ENCODE data around the gene RASSF8. TPM values are rescaled to one million over a fixed set of nuclear protein-coding genes. Genes with fewer than 3 reads are reported as not detected.

Gene RASSF8
- total RNA-seq, 4 donors from 2014 or later, result 56.8 to 81.0 (median 77.3) TPM

- Histone ChIP-seq H3K4me1 (peaks cover 25 to 60% (median 56%) of the 10 kb centered on the region in 4 donors), H3K4me3 (no peak overlapping the region), H3K27me3 (no peaks in the 10 kb centered on the region), H3K27ac (replicated peaks in 1 of 4) (peak overlapping the region; percentile 46 to 67 (median 60)), H3K9me3 (no peaks in the 10 kb centered on the region), H3K36me3 (no peaks in the 10 kb centered on the region)
- WGBS, result 37% methylated on average over 4 of the region's 4 CpGs
- no peak for DNase-seq (ENCODE audit: extremely low spot score)
- intact Hi-C loops (cut with DNase I), result loop anchor here (5.0 kb wide), 2 partner anchors 64 to 149 kb away; no protein-coding TSS in a partner anchor
- TF ChIP-seq EP300 (IDR thresholded peaks at IDR 0.05) (no peak), POLR2AphosphoS5 (IDR thresholded peaks at IDR 0.05) (no peak), POLR2A (IDR thresholded peaks at IDR 0.05; ENCODE audit: low read depth) (no peak), CTCF (IDR thresholded peaks at IDR 0.05) (no peak)
These were observed 4.5 kb downstream of the RASSF8 start for GRCh38 chr12:25962932-25963525.

- H3K4me1 ChIP-seq, result peaks cover 35 to 76% (median 73%) of the 10 kb centered on the region in 4 donors
- no peaks in the 10 kb centered on the region for H3K9me3 ChIP-seq
- no peak overlapping the region for H3K4me3 ChIP-seq
- intact Hi-C loops (cut with DNase I), result no loop called here
- H3K36me3 ChIP-seq, result no peaks in the 10 kb centered on the region
- H3K27me3 ChIP-seq, result no peaks in the 10 kb centered on the region
- WGBS, result 93% methylated on average over 1 of the region's 1 CpG
- no peak for DNase-seq (ENCODE audit: extremely low spot score)
- no peak overlapping the region for H3K27ac ChIP-seq (replicated peaks in 1 of 4)
- TF ChIP-seq EP300 (IDR thresholded peaks at IDR 0.05), result no peak
- TF ChIP-seq POLR2AphosphoS5 (IDR thresholded peaks at IDR 0.05), result no peak
- no peak for TF ChIP-seq CTCF (IDR thresholded peaks at IDR 0.05)
- no peak for TF ChIP-seq POLR2A (IDR thresholded peaks at IDR 0.05; ENCODE audit: low read depth)
These were observed 7.2 kb downstream of the RASSF8 start for GRCh38 chr12:25965682-25966081.

DNA sequence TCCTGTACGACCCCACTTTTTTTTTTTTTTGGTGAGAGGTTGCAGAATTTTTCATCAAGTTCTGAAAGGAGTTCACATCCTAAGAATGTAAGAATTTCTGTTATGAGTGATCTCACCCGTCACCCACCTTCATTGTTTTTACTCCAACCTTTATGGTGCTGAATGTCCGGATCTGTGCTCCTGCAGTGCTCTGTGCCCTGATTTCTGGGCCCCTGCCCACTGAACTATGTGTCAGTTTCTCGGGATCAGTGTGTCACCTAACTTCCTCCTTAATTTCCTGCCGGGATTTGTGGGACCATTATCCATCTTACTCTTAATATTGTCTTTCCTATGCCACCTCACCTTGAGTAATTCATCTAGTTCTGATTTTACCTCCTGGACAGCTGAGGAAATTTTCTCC lies 11.6 kb downstream of the RASSF8 start:
- Histone ChIP-seq H3K4me1 (peaks cover 43 to 81% (median 79%) of the 10 kb centered on the region in 4 donors), H3K36me3 (no peaks in the 10 kb centered on the region), H3K27ac (replicated peaks in 1 of 4) (no peak overlapping the region), H3K27me3 (no peaks in the 10 kb centered on the region), H3K9me3 (no peaks in the 10 kb centered on the region), H3K4me3 (no peak overlapping the region)
- intact Hi-C loops (cut with DNase I), result loop anchor here (5.0 kb wide), 1 partner anchor 42 kb away; no protein-coding TSS in a partner anchor
- DNase-seq (ENCODE audit: extremely low spot score), result no peak
- TF ChIP-seq EP300 (IDR thresholded peaks at IDR 0.05) (no peak), CTCF (IDR thresholded peaks at IDR 0.05) (no peak), POLR2AphosphoS5 (IDR thresholded peaks at IDR 0.05) (no peak), POLR2A (IDR thresholded peaks at IDR 0.05; ENCODE audit: low read depth) (no peak)
- 72% methylated on average over 5 of the region's 5 CpGs for WGBS

DNA sequence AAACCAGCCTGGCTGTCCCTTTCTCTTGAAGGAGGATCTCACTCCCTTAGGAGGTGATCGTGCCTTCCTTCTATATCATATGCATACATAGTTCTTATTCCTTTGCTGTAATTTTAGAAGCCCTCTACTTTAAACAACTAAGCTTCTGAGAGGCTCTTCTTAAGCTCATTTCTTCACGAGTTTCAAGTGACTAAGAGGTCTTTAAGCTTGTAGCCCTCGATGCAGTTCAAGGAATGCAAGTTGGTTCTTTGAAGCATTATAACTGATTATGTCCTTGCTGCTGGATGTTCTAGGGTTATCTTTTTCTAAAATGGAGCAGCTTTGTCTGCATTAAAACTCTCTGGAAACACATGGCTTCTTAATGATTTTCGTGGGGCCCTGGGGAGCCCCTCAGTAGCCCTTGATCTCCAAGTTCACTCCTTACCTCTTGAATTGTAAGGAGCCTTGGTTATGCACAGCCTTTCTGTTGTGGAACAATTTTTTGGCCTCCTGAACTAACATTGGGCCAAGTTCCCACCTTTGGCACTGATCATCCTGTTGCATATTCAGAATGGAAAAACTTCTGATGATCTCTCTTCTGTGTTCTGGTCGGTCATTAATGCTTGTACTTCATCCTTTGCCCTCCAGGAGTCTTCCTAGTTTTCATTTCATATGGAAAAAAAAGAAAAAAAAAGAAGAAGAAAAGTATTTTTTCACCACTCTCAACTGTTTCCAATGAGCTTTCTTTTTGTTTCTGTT lies 12.6 kb downstream of the RASSF8 start:
- Histone ChIP-seq H3K4me1 (peaks cover 46 to 91% (median 89%) of the 10 kb centered on the region in 4 donors), H3K27me3 (no peaks in the 10 kb centered on the region), H3K9me3 (no peaks in the 10 kb centered on the region), H3K27ac (replicated peaks in 1 of 4) (peak overlapping the region; percentile 37 to 63 (median 48)), H3K4me3 (no peak overlapping the region), H3K36me3 (no peaks in the 10 kb centered on the region)
- no peak for DNase-seq (ENCODE audit: extremely low spot score)
- TF ChIP-seq POLR2AphosphoS5 (IDR thresholded peaks at IDR 0.05), result no peak
- no peak for TF ChIP-seq POLR2A (IDR thresholded peaks at IDR 0.05; ENCODE audit: low read depth)
- TF ChIP-seq CTCF (IDR thresholded peaks at IDR 0.05), result peak in 2 of 3 experiments; percentile 8 to 47
- TF ChIP-seq EP300 (IDR thresholded peaks at IDR 0.05), result no peak
- 60% methylated on average over 5 of the region's 5 CpGs for WGBS
- intact Hi-C loops (cut with DNase I), result loop anchor here (5.0 kb wide), 1 partner anchor 41 kb away; no protein-coding TSS in a partner anchor

Measured in esophagus muscularis mucosa (tissue), 4 donors.